Measurements from ENCODE around the gene RNF32. TPM values are rescaled to one million over a fixed set of nuclear protein-coding genes. Genes with fewer than 3 reads are reported as not detected.
A peak's percentile ranks its signal among the peaks of the same experiment; 100 is the strongest.

The RNF32 gene
- total RNA-seq, 1 donor from 2014 or later: 1.9 TPM

DNA sequence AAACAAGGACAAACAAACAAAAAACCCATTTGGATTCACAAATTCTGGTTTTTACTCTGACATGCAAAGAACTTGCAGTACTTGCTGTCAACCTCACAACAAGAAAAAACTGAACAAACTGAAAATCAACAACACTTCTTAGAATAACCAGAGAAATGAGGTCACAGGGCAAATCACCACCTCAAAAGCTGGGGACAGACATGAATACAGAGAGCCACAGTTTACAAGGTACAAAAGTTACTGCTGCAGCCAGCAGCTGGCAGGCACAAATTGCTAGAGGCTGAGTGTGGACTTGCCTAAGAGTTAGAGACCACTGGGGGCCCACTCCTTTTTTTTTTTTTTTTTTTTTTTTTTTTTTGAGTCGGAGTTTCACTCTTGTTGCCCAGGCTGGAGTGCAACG, 15.0 kb upstream of the RNF32 start:
- H3K27ac Mint-ChIP-seq (ENCODE audit: unreplicated experiment): no peak overlapping the region
- peaks cover 4% of the 10 kb centered on the region for H3K27me3 Mint-ChIP-seq (ENCODE audit: unreplicated experiment)
- peaks cover 12% of the 10 kb centered on the region for H3K9me3 Mint-ChIP-seq (ENCODE audit: unreplicated experiment)
- H3K36me3 Mint-ChIP-seq (ENCODE audit: low read depth, unreplicated experiment): peaks cover 18% of the 10 kb centered on the region
- no peaks in the 10 kb centered on the region for H3K4me1 Mint-ChIP-seq (ENCODE audit: unreplicated experiment)
- no peak for DNase-seq (ENCODE audit: low spot score)
- TF ChIP-seq CTCF (IDR thresholded peaks at IDR 0.05; ENCODE audit: unreplicated experiment): no peak
- H3K4me3 Mint-ChIP-seq (ENCODE audit: unreplicated experiment): peak overlapping the region; percentile 19

DNA sequence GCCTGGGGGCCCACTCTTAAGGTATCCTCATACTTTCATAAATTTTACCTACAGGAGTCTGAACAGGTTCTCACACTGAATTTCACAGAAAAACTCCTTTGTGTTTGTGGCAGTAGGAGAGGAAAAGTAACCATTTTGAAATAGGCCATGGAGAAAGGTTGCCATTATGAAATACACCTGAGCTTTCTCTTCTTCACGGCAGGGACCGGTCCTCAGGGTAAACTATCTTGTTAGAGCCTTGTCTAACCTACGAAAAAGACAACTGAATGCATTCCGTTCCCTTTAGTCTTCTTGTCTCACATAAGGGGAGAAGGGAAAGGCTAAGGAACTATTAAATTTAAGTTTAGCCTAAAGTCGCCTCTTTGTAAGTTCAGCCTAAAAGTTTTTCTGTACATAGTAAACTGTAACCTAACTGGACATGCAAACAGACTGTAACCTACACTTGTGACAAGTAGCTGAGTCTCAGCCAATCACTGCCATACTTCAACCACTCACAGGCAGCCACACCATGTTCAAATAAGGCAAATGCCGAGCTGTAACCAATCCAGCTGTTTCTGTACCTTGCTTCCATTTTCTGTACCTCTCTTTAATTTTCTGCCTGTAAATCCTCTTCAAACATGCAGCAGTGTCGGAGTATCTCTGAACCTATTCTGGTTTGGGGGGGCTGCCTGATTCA, 14.2 kb upstream of the RNF32 start:
- no peak overlapping the region for H3K4me3 Mint-ChIP-seq (ENCODE audit: unreplicated experiment)
- DNase-seq (ENCODE audit: low spot score): no peak
- H3K9me3 Mint-ChIP-seq (ENCODE audit: unreplicated experiment): peaks cover 12% of the 10 kb centered on the region
- H3K27ac Mint-ChIP-seq (ENCODE audit: unreplicated experiment): no peak overlapping the region
- H3K36me3 Mint-ChIP-seq (ENCODE audit: low read depth, unreplicated experiment): peaks cover 18% of the 10 kb centered on the region
- no peaks in the 10 kb centered on the region for H3K4me1 Mint-ChIP-seq (ENCODE audit: unreplicated experiment)
- peaks cover 4% of the 10 kb centered on the region for H3K27me3 Mint-ChIP-seq (ENCODE audit: unreplicated experiment)
- no peak for TF ChIP-seq CTCF (IDR thresholded peaks at IDR 0.05; ENCODE audit: unreplicated experiment)

- DNase-seq (ENCODE audit: low spot score): no peak
- Mint-ChIP-seq H3K27me3 (ENCODE audit: unreplicated experiment) (peaks cover 4% of the 10 kb centered on the region), H3K4me3 (ENCODE audit: unreplicated experiment) (peak overlapping the region; percentile 9), H3K4me1 (ENCODE audit: unreplicated experiment) (no peaks in the 10 kb centered on the region), H3K9me3 (ENCODE audit: unreplicated experiment) (peaks cover 12% of the 10 kb centered on the region), H3K36me3 (ENCODE audit: low read depth, unreplicated experiment) (peaks cover 18% of the 10 kb centered on the region), H3K27ac (ENCODE audit: unreplicated experiment) (no peak overlapping the region)
- no peak for TF ChIP-seq CTCF (IDR thresholded peaks at IDR 0.05; ENCODE audit: unreplicated experiment)
Measured at GRCh38 chr7:156628562-156628961, 12.0 kb upstream of the RNF32 start.

- H3K27me3 Mint-ChIP-seq (ENCODE audit: unreplicated experiment): peaks cover 4% of the 10 kb centered on the region
- DNase-seq (ENCODE audit: low spot score): no peak
- TF ChIP-seq CTCF (IDR thresholded peaks at IDR 0.05; ENCODE audit: unreplicated experiment): no peak
Measured at GRCh38 chr7:156629873-156630272, 10.7 kb upstream of the RNF32 start.

GRCh38 chr7:156634117-156634516, 6.5 kb upstream of the RNF32 start:
- Mint-ChIP-seq H3K27ac (ENCODE audit: unreplicated experiment) (no peak overlapping the region), H3K4me3 (ENCODE audit: unreplicated experiment) (no peak overlapping the region), H3K27me3 (ENCODE audit: unreplicated experiment) (peaks cover 1% of the 10 kb centered on the region), H3K9me3 (ENCODE audit: unreplicated experiment) (peaks cover 6% of the 10 kb centered on the region), H3K4me1 (ENCODE audit: unreplicated experiment) (peaks cover 6% of the 10 kb centered on the region), H3K36me3 (ENCODE audit: low read depth, unreplicated experiment) (peaks cover 8% of the 10 kb centered on the region)
- no peak for DNase-seq (ENCODE audit: low spot score)
- TF ChIP-seq CTCF (IDR thresholded peaks at IDR 0.05; ENCODE audit: unreplicated experiment): no peak

More at GRCh38 chr7:156629873-156630272, 10.7 kb upstream of the RNF32 start:
- peaks cover 18% of the 10 kb centered on the region for H3K36me3 Mint-ChIP-seq (ENCODE audit: low read depth, unreplicated experiment)
- no peak overlapping the region for H3K27ac Mint-ChIP-seq (ENCODE audit: unreplicated experiment)
- no peak overlapping the region for H3K4me3 Mint-ChIP-seq (ENCODE audit: unreplicated experiment)
- H3K9me3 Mint-ChIP-seq (ENCODE audit: unreplicated experiment): peaks cover 12% of the 10 kb centered on the region
- no peaks in the 10 kb centered on the region for H3K4me1 Mint-ChIP-seq (ENCODE audit: unreplicated experiment)
